HCT116 (cell line): ENCODE measurements around the gene CEP131.

ENCODE experiments used
- EGR1 ChIP-seq: IDR thresholded peaks from 2 replicates; pipeline ENCODE4 v1.6.1; 2012; ENCODE audit warnings: low read depth
- ELF1 ChIP-seq: IDR thresholded peaks from 2 replicates; pipeline ENCODE4 v1.6.1; 2012; ENCODE audit warnings: low read depth, borderline replicate concordance
- EZH2 ChIP-seq: fragments of 200-600 bp; sonication (generic); IDR thresholded peaks from 2 replicates; pipeline ENCODE4 v1.6.1; 2017; ENCODE audit warnings: antibody characterized with exemption, mixed run types
- EZH2phosphoT487 ChIP-seq: fragments of 200-600 bp; IDR thresholded peaks from 2 replicates; pipeline ENCODE4 v1.6.1; 2018; ENCODE audit warnings: antibody characterized with exemption, borderline replicate concordance
- RAD21 ChIP-seq: IDR thresholded peaks from 2 replicates; pipeline ENCODE4 v1.6.1; 2012; ENCODE audit warnings: low read depth, mild to moderate bottlenecking
- SP1 ChIP-seq: IDR thresholded peaks from 2 replicates; pipeline ENCODE4 v1.6.1; 2012; ENCODE audit warnings: low read depth
- TCF7L2 ChIP-seq: IDR thresholded peaks from 2 replicates; pipeline ENCODE4 v1.7.0; 2011; ENCODE audit warnings: borderline replicate concordance, inconsistent platforms; ENCODE audit not compliant: insufficient read depth, insufficient read length; ENCODE audit errors: extremely low read depth
- YY1 ChIP-seq: IDR thresholded peaks from 2 replicates; pipeline ENCODE4 v1.6.1; 2011; ENCODE audit warnings: low read length, low read depth, moderate library complexity, mild to moderate bottlenecking; ENCODE audit not compliant: insufficient replicate concordance; ENCODE audit errors: extremely low read depth
- TF ChIP-seq, protein P1 (sequence below), 3 experiments: fragments of 200-600 bp in 1 of 3; sonication (generic) in 1 of 3; IDR thresholded peaks in 2 of 3; conservative IDR thresholded peaks in 1 of 3; 2 replicates each; pipeline ENCODE4 v1.5.1; 2012 to 2017; ENCODE audit warnings: low read depth in 2 of 3, low read length in 2 of 3, antibody characterized with exemption in 1 of 3, borderline replicate concordance in 1 of 3, control low read depth in 1 of 3, mild to moderate bottlenecking in 1 of 3, mixed read lengths in 1 of 3, mixed run types in 1 of 3, moderate library complexity in 1 of 3; ENCODE audit not compliant: insufficient read depth in 1 of 3
- TF ChIP-seq, protein P2 (sequence below): IDR thresholded peaks from 2 replicates; pipeline ENCODE4 v1.6.1; 2012

DNA sequence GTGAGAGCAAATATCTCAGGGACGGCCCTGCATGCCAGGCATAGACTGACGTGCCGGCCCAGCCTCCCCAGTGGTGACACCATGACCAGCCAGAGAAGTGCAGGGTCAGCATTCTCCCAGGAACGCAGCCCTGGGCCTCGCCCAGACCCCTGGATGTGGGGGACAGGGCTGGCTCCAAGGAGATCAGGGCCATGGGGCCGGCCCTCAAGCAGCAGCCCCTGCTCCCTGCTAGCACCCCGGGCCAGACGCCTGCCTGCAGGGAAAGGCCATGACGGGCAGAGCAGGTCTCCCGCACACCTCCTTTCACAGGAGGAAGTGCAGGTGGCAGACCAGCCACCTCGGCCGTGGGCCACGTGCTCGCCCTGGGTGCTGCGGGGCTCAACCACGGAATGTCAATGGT, 25.9 kb upstream of the CEP131 start:
- TF ChIP-seq SP1 (no peak), EZH2 (no peak), TCF7L2 (no peak), YY1 (no peak), RAD21 (no peak), EZH2phosphoT487 (no peak), ELF1 (no peak), EGR1 (no peak)
- TF ChIP-seq, protein P1, sequence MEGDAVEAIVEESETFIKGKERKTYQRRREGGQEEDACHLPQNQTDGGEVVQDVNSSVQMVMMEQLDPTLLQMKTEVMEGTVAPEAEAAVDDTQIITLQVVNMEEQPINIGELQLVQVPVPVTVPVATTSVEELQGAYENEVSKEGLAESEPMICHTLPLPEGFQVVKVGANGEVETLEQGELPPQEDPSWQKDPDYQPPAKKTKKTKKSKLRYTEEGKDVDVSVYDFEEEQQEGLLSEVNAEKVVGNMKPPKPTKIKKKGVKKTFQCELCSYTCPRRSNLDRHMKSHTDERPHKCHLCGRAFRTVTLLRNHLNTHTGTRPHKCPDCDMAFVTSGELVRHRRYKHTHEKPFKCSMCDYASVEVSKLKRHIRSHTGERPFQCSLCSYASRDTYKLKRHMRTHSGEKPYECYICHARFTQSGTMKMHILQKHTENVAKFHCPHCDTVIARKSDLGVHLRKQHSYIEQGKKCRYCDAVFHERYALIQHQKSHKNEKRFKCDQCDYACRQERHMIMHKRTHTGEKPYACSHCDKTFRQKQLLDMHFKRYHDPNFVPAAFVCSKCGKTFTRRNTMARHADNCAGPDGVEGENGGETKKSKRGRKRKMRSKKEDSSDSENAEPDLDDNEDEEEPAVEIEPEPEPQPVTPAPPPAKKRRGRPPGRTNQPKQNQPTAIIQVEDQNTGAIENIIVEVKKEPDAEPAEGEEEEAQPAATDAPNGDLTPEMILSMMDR (IDR thresholded peaks at IDR 0.05 in 2 of 3, conservative IDR thresholded peaks at IDR 0.05 in 1 of 3; ENCODE audit: borderline replicate concordance in 1 of 3, insufficient read depth in 1 of 3, low read depth in 2 of 3, low read length in 2 of 3): no peak
- TF ChIP-seq, protein P2, sequence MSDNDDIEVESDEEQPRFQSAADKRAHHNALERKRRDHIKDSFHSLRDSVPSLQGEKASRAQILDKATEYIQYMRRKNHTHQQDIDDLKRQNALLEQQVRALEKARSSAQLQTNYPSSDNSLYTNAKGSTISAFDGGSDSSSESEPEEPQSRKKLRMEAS: no peak
